ENCODE results near the gene OR7G3. TPM values are rescaled to one million over a fixed set of nuclear protein-coding genes. Genes with fewer than 3 reads are reported as not detected.

The OR7G3 gene
- total and polyA plus RNA-seq, 12 donors: not detected

GRCh38 chr19:9086761-9087160 is 40.0 kb downstream of the OR7G3 start, which contains the start of gene OR1M1:
OR1M1 (plus strand) TSS chr19:9087061; CDS start chr19:9093245, 6,184 bp downstream.
- H3K4me3 ChIP-seq: no peak within 1 kb of the TSS
- no peak for ATAC-seq
- DNase-seq: no peak
- no peak within 1 kb of the TSS for H3K27ac ChIP-seq
- WGBS, 2 donors: 30 to 57% methylated on average over 2 of the region's 2 CpGs
- H3K4me1 ChIP-seq: no peaks in the 10 kb centered on the region
- peaks cover 0 to 43% (median 25%) of the 10 kb centered on the region in 7 donors for H3K27me3 ChIP-seq
- no peaks in the 10 kb centered on the region for H3K36me3 ChIP-seq
- intact Hi-C loops (cut with DNase I): no loop called here
- no peak for TF ChIP-seq CTCF (IDR thresholded peaks at IDR 0.05)
- H3K9me3 ChIP-seq: no peaks in the 10 kb centered on the region

GRCh38 chr19:9078651-9079050 is 48.1 kb downstream of the OR7G3 start:
- intact Hi-C loops (cut with DNase I): loop anchor here in 3 of 10 donors (2.0 kb wide), 1 partner anchor 424 kb away; no protein-coding TSS in a partner anchor
- WGBS, 2 donors: 82 to 88% methylated on average over 4 of the region's 4 CpGs
- no peak overlapping the region for H3K27ac ChIP-seq

GRCh38 chr19:9076901-9077300 is 49.8 kb downstream of the OR7G3 start:
- no peak for ATAC-seq
- no peak overlapping the region for H3K27ac ChIP-seq
- 69 to 70% methylated on average over 10 of the region's 10 CpGs for WGBS, 2 donors

More at GRCh38 chr19:9078651-9079050, 48.1 kb downstream of the OR7G3 start:
- ATAC-seq (no peak), DNase-seq (no peak)
- no peak overlapping the region for H3K4me3 ChIP-seq
- peaks cover 0 to 13% (median 8%) of the 10 kb centered on the region in 9 donors for H3K4me1 ChIP-seq
- no peaks in the 10 kb centered on the region for H3K9me3 ChIP-seq
- H3K36me3 ChIP-seq: no peaks in the 10 kb centered on the region
- no peak for TF ChIP-seq CTCF (IDR thresholded peaks at IDR 0.05)
- peaks cover 0 to 11% (median 4%) of the 10 kb centered on the region in 7 donors for H3K27me3 ChIP-seq

More at GRCh38 chr19:9076901-9077300, 49.8 kb downstream of the OR7G3 start:
- no peak for DNase-seq
- no peaks in the 10 kb centered on the region for H3K9me3 ChIP-seq
- peaks cover 0 to 13% (median 8%) of the 10 kb centered on the region in 9 donors for H3K4me1 ChIP-seq
- H3K4me3 ChIP-seq: no peak overlapping the region
- intact Hi-C loops (cut with DNase I): loop anchor here in 1 of 10 donors (2.0 kb wide), 1 partner anchor 420 kb away; no protein-coding TSS in a partner anchor
- peaks cover 0 to 4% (median 0%) of the 10 kb centered on the region in 7 donors for H3K27me3 ChIP-seq
- no peak for TF ChIP-seq CTCF (IDR thresholded peaks at IDR 0.05)
- H3K36me3 ChIP-seq: no peaks in the 10 kb centered on the region

Other genes with a start within 250 kb of the OR7G3 start
- under 1 TPM in 5 of 10 donors, not detected in 5; under 0.01 to 0.31 (median 0.07) TPM for gene MUC16, start 116.5 kb downstream of the OR7G3 start, total RNA-seq
- not detected for gene MUC16, start 116.5 kb downstream of the OR7G3 start, polyA plus RNA-seq
- gene OR1M1, start 39.9 kb downstream of the OR7G3 start, total RNA-seq: not detected
- gene OR1M1, start 39.9 kb downstream of the OR7G3 start, polyA plus RNA-seq: not detected
- not detected for gene OR7G2, start 19.5 kb downstream of the OR7G3 start, total RNA-seq
- gene OR7G2, start 19.5 kb downstream of the OR7G3 start, polyA plus RNA-seq: not detected
- not detected for gene OR7G1, start 11.2 kb downstream of the OR7G3 start, total RNA-seq
- gene OR7G1, start 11.2 kb downstream of the OR7G3 start, polyA plus RNA-seq: not detected
- 10 to 100 TPM; 13.4 to 17.8 (median 15.7) TPM for gene ZNF317, start 13.4 kb upstream of the OR7G3 start, total RNA-seq
- gene ZNF317, start 13.4 kb upstream of the OR7G3 start, polyA plus RNA-seq: 10 to 100 TPM; 10.5 to 28.7 TPM
- under 1 TPM in 1 of 10 donors, not detected in 9; 0.12 TPM for gene OR7D2, start 52.0 kb upstream of the OR7G3 start, total RNA-seq
- gene OR7D2, start 52.0 kb upstream of the OR7G3 start, polyA plus RNA-seq: not detected
- gene OR7D4, start 92.6 kb upstream of the OR7G3 start, total RNA-seq: not detected
- not detected for gene OR7D4, start 92.6 kb upstream of the OR7G3 start, polyA plus RNA-seq
- not detected for gene OR7E24, start 124.0 kb upstream of the OR7G3 start, total RNA-seq
- gene OR7E24, start 124.0 kb upstream of the OR7G3 start, polyA plus RNA-seq: not detected
- gene ZNF699, start 182.9 kb upstream of the OR7G3 start, total RNA-seq: 1 to 10 TPM; 2.7 to 6.5 (median 4.2) TPM
- gene ZNF699, start 182.9 kb upstream of the OR7G3 start, polyA plus RNA-seq: under 1 TPM; 0.80 to 0.99 TPM
- gene ZNF559, start 197.2 kb upstream of the OR7G3 start, total RNA-seq: 10 to 100 TPM in 9 of 10 donors, 1 to 10 TPM in 1; 9.8 to 21.2 (median 17.5) TPM
- gene ZNF559, start 197.2 kb upstream of the OR7G3 start, polyA plus RNA-seq: 10 to 100 TPM; 13.1 to 42.8 TPM
- 1 to 10 TPM; 1.6 to 4.1 (median 3.0) TPM for gene ZNF177, start 236.1 kb upstream of the OR7G3 start, total RNA-seq
- 1 to 10 TPM; 2.0 to 6.8 TPM for gene ZNF177, start 236.1 kb upstream of the OR7G3 start, polyA plus RNA-seq

All from heart right ventricle (tissue), 16 donors.